DND-41 (cell line): ENCODE results near the gene ANKS1B.
A peak's percentile ranks its signal among the peaks of the same experiment; 100 is the strongest.
"Not testable (repeated sequence)": the region's sequence is repeated elsewhere in the genome, so short reads cannot be mapped to it uniquely, and the experiment has no call there.

Source experiments
- ATAC-seq: fragments of 200-7000 bp; cut with Tn5 transposase; 3 replicates; pipeline ENCODE4 v1.9.1; 2021; ENCODE audit warnings: low read depth; ENCODE audit not compliant: insufficient read depth
- DNase-seq: peaks from one replicate; pipeline ENCODE4 v3.0.0-alpha.2; 2020
- H2AFZ ChIP-seq: 2 replicates; pipeline ENCODE4 v1.6.0; 2012; ENCODE audit warnings: low read depth, low read length
- H3K27ac ChIP-seq: 2 replicates; pipeline ENCODE4 v1.5.1; 2012; ENCODE audit warnings: low read length, inconsistent platforms
- H3K27me3 ChIP-seq: fragments of 200-600 bp; sonication (generic); 2 replicates; pipeline ENCODE4 v1.6.0; 2012; ENCODE audit warnings: low read length, mild to moderate bottlenecking, inconsistent platforms; ENCODE audit not compliant: insufficient read depth, poor library complexity
- H3K36me3 ChIP-seq: 2 replicates; pipeline ENCODE4 v1.5.1; 2012; ENCODE audit warnings: low read length, inconsistent platforms; ENCODE audit not compliant: insufficient read depth
- H3K4me1 ChIP-seq: 2 replicates; pipeline ENCODE4 v1.5.1; 2012; ENCODE audit warnings: mild to moderate bottlenecking, low read length; ENCODE audit not compliant: insufficient read depth
- H3K4me2 ChIP-seq: 2 replicates; pipeline ENCODE4 v1.6.0; 2012; ENCODE audit warnings: mild to moderate bottlenecking, moderate library complexity, low read length, inconsistent platforms; ENCODE audit not compliant: insufficient read depth
- H3K4me3 ChIP-seq, 2 experiments: fragments of 200-600 bp in 1 of 2; shearing (Covaris generic) in 1 of 2; 2 replicates each; pipeline ENCODE4 v1.5.1; 2012 to 2016; ENCODE audit warnings: inconsistent platforms in 2 of 2, low read length in 2 of 2, mild to moderate bottlenecking in 2 of 2, low read depth in 1 of 2, moderate library complexity in 1 of 2
- H3K79me2 ChIP-seq: 2 replicates; pipeline ENCODE4 v1.6.0; 2012; ENCODE audit warnings: low read length, inconsistent platforms; ENCODE audit not compliant: insufficient read depth
- H3K9ac ChIP-seq: 2 replicates; pipeline ENCODE4 v1.6.0; 2012; ENCODE audit warnings: low read depth, mild to moderate bottlenecking, inconsistent platforms, low read length, moderate library complexity
- H3K9me3 ChIP-seq: 2 replicates; pipeline ENCODE4 v1.5.1; 2012; ENCODE audit warnings: low read length, moderate library complexity, mild to moderate bottlenecking, inconsistent platforms; ENCODE audit not compliant: insufficient read depth, severe bottlenecking
- H4K20me1 ChIP-seq: 2 replicates; pipeline ENCODE4 v1.6.0; 2012; ENCODE audit warnings: low read length; ENCODE audit not compliant: insufficient read depth
- CTCF ChIP-seq: IDR thresholded peaks from 2 replicates; pipeline ENCODE4 v1.5.1; 2012; ENCODE audit warnings: borderline replicate concordance, low read length, moderate library complexity, mild to moderate bottlenecking; ENCODE audit not compliant: poor library complexity, severe bottlenecking; ENCODE audit errors: extremely low read depth
- EZH2 ChIP-seq: IDR thresholded peaks from 3 replicates; pipeline ENCODE4 v1.6.1; 2012; ENCODE audit warnings: borderline replicate concordance, low read depth, mild to moderate bottlenecking, moderate library complexity, low read length, inconsistent platforms; ENCODE audit not compliant: severe bottlenecking

ANKS1B gene

GRCh38 chr12:99627459-99627858 lies 357.3 kb downstream of the ANKS1B start:
- Histone ChIP-seq H3K4me2 (no peak overlapping the region), H3K79me2 (no peaks in the 10 kb centered on the region), H3K36me3 (no peaks in the 10 kb centered on the region), H2AFZ (no peak overlapping the region), H3K9me3 (no peaks in the 10 kb centered on the region), H3K4me3 (no peak overlapping the region), H3K27ac (no peak overlapping the region), H3K4me1 (no peaks in the 10 kb centered on the region), H3K27me3 (no peaks in the 10 kb centered on the region), H3K9ac (no peak overlapping the region), H4K20me1 (no peaks in the 10 kb centered on the region)
- no peak for DNase-seq
- no peak for TF ChIP-seq EZH2
- no peak for TF ChIP-seq CTCF
- ATAC-seq: no peak

- not testable (repeated sequence) for H3K36me3 ChIP-seq, ATAC-seq, H3K4me3 ChIP-seq, H3K27ac ChIP-seq, DNase-seq, H3K4me1 ChIP-seq, H3K27me3 ChIP-seq, H2AFZ ChIP-seq, H3K9ac ChIP-seq, H4K20me1 ChIP-seq, H3K79me2 ChIP-seq, H3K4me2 ChIP-seq, H3K9me3 ChIP-seq
Observed at GRCh38 chr12:99624591-99624990, 360.1 kb downstream of the ANKS1B start.

- TF ChIP-seq CTCF (no peak), EZH2 (no peak)
- Histone ChIP-seq H2AFZ (no peak overlapping the region), H3K9ac (no peak overlapping the region), H3K4me2 (no peak overlapping the region), H3K79me2 (no peaks in the 10 kb centered on the region), H3K4me1 (no peaks in the 10 kb centered on the region), H3K4me3 (no peak overlapping the region), H4K20me1 (no peaks in the 10 kb centered on the region), H3K27me3 (no peaks in the 10 kb centered on the region), H3K27ac (no peak overlapping the region), H3K36me3 (no peaks in the 10 kb centered on the region), H3K9me3 (no peaks in the 10 kb centered on the region)
- DNase-seq: no peak
- no peak for ATAC-seq
Observed at GRCh38 chr12:99620159-99620479, 364.6 kb downstream of the ANKS1B start.

- TF ChIP-seq CTCF (peak; percentile 74), EZH2 (no peak)
- Histone ChIP-seq H3K9ac (no peak overlapping the region), H3K27me3 (no peaks in the 10 kb centered on the region), H3K79me2 (no peaks in the 10 kb centered on the region), H3K4me3 (no peak overlapping the region), H3K36me3 (no peaks in the 10 kb centered on the region), H2AFZ (no peak overlapping the region), H4K20me1 (no peaks in the 10 kb centered on the region), H3K9me3 (no peaks in the 10 kb centered on the region), H3K4me1 (no peaks in the 10 kb centered on the region), H3K27ac (no peak overlapping the region), H3K4me2 (no peak overlapping the region)
- DNase-seq: peak; percentile 18
- ATAC-seq: peak; percentile 76; the same call in 2 of the 3 replicates
Observed at GRCh38 chr12:99619389-99620158, 365.2 kb downstream of the ANKS1B start.
